ACHN (cell line): ENCODE data around the gene CRKL.
"Not testable (repeated sequence)": the region's sequence is repeated elsewhere in the genome, so short reads cannot be mapped to it uniquely, and the experiment has no call there.

Experiments used
- DNase-seq: peaks from one replicate; pipeline ENCODE4 v3.0.0-alpha.2; 2015
- in situ Hi-C: cut with HindIII; loops from 2 replicates; pipeline ENCODE4 v1.10.0; 2017; ENCODE audit warnings: low sequenced_read_pairs, low pct_ligation_motif_present, low pct_unique_long_range_greater_than_20kb

CRKL gene

GRCh38 chr22:20897737-20898136, 19.5 kb upstream of the CRKL start:
- DNase-seq, in situ Hi-C loops: not testable (repeated sequence)

- in situ Hi-C loops = no loop called here
- DNase-seq = no peak
Observed at GRCh38 chr22:20899827-20900423, 17.3 kb upstream of the CRKL start.

- DNase-seq, in situ Hi-C loops: not testable (repeated sequence)
Observed at GRCh38 chr22:20901093-20902033, 15.8 kb upstream of the CRKL start.

- in situ Hi-C loops = no loop called here
- DNase-seq = no peak
Observed at GRCh38 chr22:20903093-20903492, 14.1 kb upstream of the CRKL start.

GRCh38 chr22:20904008-20904979, 12.9 kb upstream of the CRKL start:
- in situ Hi-C loops = no loop called here
- peak; percentile 10 for DNase-seq

GRCh38 chr22:20904980-20905355, 12.2 kb upstream of the CRKL start:
- DNase-seq = no peak
- in situ Hi-C loops = no loop called here

- no peak for DNase-seq
- in situ Hi-C loops = no loop called here
Observed at GRCh38 chr22:20905415-20906386, 11.5 kb upstream of the CRKL start.

- no peak for DNase-seq
- in situ Hi-C loops = no loop called here
Observed at GRCh38 chr22:20906387-20906767, 10.8 kb upstream of the CRKL start.

GRCh38 chr22:20908717-20909116, 8.5 kb upstream of the CRKL start:
- in situ Hi-C loops = not testable (repeated sequence)

GRCh38 chr22:20909543-20910303, 7.5 kb upstream of the CRKL start:
- no peak for DNase-seq
- in situ Hi-C loops = no loop called here

More at GRCh38 chr22:20908717-20909116, 8.5 kb upstream of the CRKL start:
- not testable (repeated sequence) for DNase-seq

- DNase-seq = no peak
- in situ Hi-C loops = no loop called here
Observed at GRCh38 chr22:20912494-20912893, 4.7 kb upstream of the CRKL start.

GRCh38 chr22:20918663-20919218, 1.5 kb downstream of the CRKL start:
- peak; percentile 10 for DNase-seq
- in situ Hi-C loops = no loop called here

- in situ Hi-C loops = no loop called here
Observed at GRCh38 chr22:20919718-20920117, 2.5 kb downstream of the CRKL start.

GRCh38 chr22:20920881-20921203, 3.6 kb downstream of the CRKL start:
- no peak for DNase-seq
- in situ Hi-C loops = no loop called here

More at GRCh38 chr22:20919718-20920117, 2.5 kb downstream of the CRKL start:
- DNase-seq = no peak

GRCh38 chr22:20922141-20922751, 5.0 kb downstream of the CRKL start:
- DNase-seq = no peak

GRCh38 chr22:20926243-20926642, 9.0 kb downstream of the CRKL start:
- DNase-seq = no peak
- in situ Hi-C loops = no loop called here

More at GRCh38 chr22:20922141-20922751, 5.0 kb downstream of the CRKL start:
- in situ Hi-C loops = no loop called here
